HepG2 (cell line): ENCODE results near the gene BCKDHA. TPM values are rescaled to one million over a fixed set of nuclear protein-coding genes. Genes with fewer than 3 reads are reported as not detected.

Source experiments
- CBFB ChIP-seq: sonication (generic); formaldehyde crosslinking; IDR thresholded peaks from 2 replicates; pipeline ENCODE4 v1.4.0; 2020; ENCODE audit warnings: missing genetic modification reagents
- CC2D1A ChIP-seq: sonication (generic); formaldehyde crosslinking; IDR thresholded peaks from 2 replicates; pipeline ENCODE4 v1.8.1; 2023; ENCODE audit warnings: mild to moderate bottlenecking, missing genetic modification reagents
- DNMT1 ChIP-seq: sonication (generic); formaldehyde crosslinking; IDR thresholded peaks from 2 replicates; pipeline ENCODE4 v1.5.1; 2020; ENCODE audit warnings: mild to moderate bottlenecking, missing genetic modification reagents
- HDAC1 ChIP-seq: sonication (generic); formaldehyde crosslinking; IDR thresholded peaks from 2 replicates; pipeline ENCODE4 v1.5.1; 2020; ENCODE audit warnings: mild to moderate bottlenecking, missing genetic modification reagents
- STAT5B ChIP-seq: sonication (generic); formaldehyde crosslinking; IDR thresholded peaks from 2 replicates; pipeline ENCODE4 v1.4.0; 2020; ENCODE audit warnings: missing genetic modification reagents
- TBP ChIP-seq: sonication (generic); formaldehyde crosslinking; IDR thresholded peaks from 2 replicates; pipeline ENCODE4 v1.5.0; 2020; ENCODE audit warnings: missing genetic modification reagents
- ZNF251 ChIP-seq: sonication (generic); formaldehyde crosslinking; IDR thresholded peaks from 2 replicates; pipeline ENCODE4 v1.9.0; 2021; ENCODE audit warnings: mild to moderate bottlenecking, missing genetic modification reagents
- ZNF333 ChIP-seq: sonication (generic); formaldehyde crosslinking; IDR thresholded peaks from 2 replicates; pipeline ENCODE4 v1.4.0; 2020; ENCODE audit warnings: mild to moderate bottlenecking, missing genetic modification reagents, borderline replicate concordance
- ZNF343 ChIP-seq: sonication (generic); formaldehyde crosslinking; IDR thresholded peaks from 2 replicates; pipeline ENCODE4 v1.4.0; 2020; ENCODE audit warnings: mild to moderate bottlenecking, missing genetic modification reagents
- ZNF350 ChIP-seq: sonication (generic); formaldehyde crosslinking; IDR thresholded peaks from 2 replicates; pipeline ENCODE4 v1.4.0; 2020; ENCODE audit warnings: mild to moderate bottlenecking, low read depth, missing genetic modification reagents, borderline replicate concordance
- ZNF556 ChIP-seq: sonication (generic); formaldehyde crosslinking; IDR thresholded peaks from 2 replicates; pipeline ENCODE4 v1.4.0; 2020; ENCODE audit warnings: mild to moderate bottlenecking, missing genetic modification reagents, borderline replicate concordance
- ZNF7 ChIP-seq: IDR thresholded peaks from 2 replicates; pipeline ENCODE4 v1.6.1; 2016; ENCODE audit warnings: missing biosample characterization, missing genetic modification reagents
- ZNF782 ChIP-seq: sonication (generic); formaldehyde crosslinking; IDR thresholded peaks from 2 replicates; pipeline ENCODE4 v1.4.0; 2020; ENCODE audit warnings: missing genetic modification reagents, mild to moderate bottlenecking, borderline replicate concordance
- polyA plus RNA-seq, 8 experiments: library from polyadenylated mRNA; depleted of rRNA in 3 of 8; stranded (reverse) in 7 of 8; unstranded in 1 of 8; fragments of >200 nt; fragmentation: Illumina TruSeq in 4 of 8; extraction: Trizol in 4 of 8; gene quantifications; 2 replicates each; pipeline versions ENCODE4 v1.2.1 to v1.2.3, GENCODE V29; 2011 to 2016; ENCODE audit warnings: low read depth in 4 of 8, missing spikeins in 1 of 8, mixed read lengths in 1 of 8; ENCODE audit not compliant: insufficient read depth in 1 of 8
- total RNA-seq, 5 experiments: library from RNA; depleted of rRNA; stranded (reverse); fragments of >200 nt; fragmentation: Illumina TruSeq; extraction: Trizol; gene quantifications; 2 replicates each; pipeline ENCODE4 v1.2.3, GENCODE V29; 2016; ENCODE audit warnings: low read depth in 1 of 5
- TF ChIP-seq, protein P1 (sequence below): sonication (generic); formaldehyde crosslinking; IDR thresholded peaks from 2 replicates; pipeline ENCODE4; 2020; ENCODE audit warnings: missing genetic modification reagents, mild to moderate bottlenecking, borderline replicate concordance
- TF ChIP-seq, protein P2 (sequence below): IDR thresholded peaks from 2 replicates; pipeline ENCODE4 v1.6.1; 2012; ENCODE audit warnings: inconsistent platforms
- TF ChIP-seq, protein P3 (sequence below): sonication (generic); formaldehyde crosslinking; IDR thresholded peaks from 2 replicates; pipeline ENCODE4 v1.8.1; 2023; ENCODE audit warnings: mild to moderate bottlenecking, missing genetic modification reagents
- TF ChIP-seq, protein P4 (sequence below): sonication (generic); formaldehyde crosslinking; IDR thresholded peaks from 2 replicates; pipeline ENCODE4 v1.4.0; 2020; ENCODE audit warnings: missing genetic modification reagents
- TF ChIP-seq, protein P5 (sequence below): sonication (generic); formaldehyde crosslinking; IDR thresholded peaks from 2 replicates; pipeline ENCODE4 v1.5.1; 2020; ENCODE audit warnings: missing genetic modification reagents, mild to moderate bottlenecking, borderline replicate concordance
- TF ChIP-seq, protein P6 (sequence below): sonication (generic); formaldehyde crosslinking; conservative IDR thresholded peaks from 2 replicates; pipeline ENCODE4 v1.5.0; 2020; ENCODE audit warnings: missing genetic modification reagents

Gene BCKDHA
- total and polyA plus RNA-seq, 2 of the 13 experiments (the other 11 are each of a cell fraction or from before 2014, with no cell fraction given): 11.8 to 31.5 TPM

DNA sequence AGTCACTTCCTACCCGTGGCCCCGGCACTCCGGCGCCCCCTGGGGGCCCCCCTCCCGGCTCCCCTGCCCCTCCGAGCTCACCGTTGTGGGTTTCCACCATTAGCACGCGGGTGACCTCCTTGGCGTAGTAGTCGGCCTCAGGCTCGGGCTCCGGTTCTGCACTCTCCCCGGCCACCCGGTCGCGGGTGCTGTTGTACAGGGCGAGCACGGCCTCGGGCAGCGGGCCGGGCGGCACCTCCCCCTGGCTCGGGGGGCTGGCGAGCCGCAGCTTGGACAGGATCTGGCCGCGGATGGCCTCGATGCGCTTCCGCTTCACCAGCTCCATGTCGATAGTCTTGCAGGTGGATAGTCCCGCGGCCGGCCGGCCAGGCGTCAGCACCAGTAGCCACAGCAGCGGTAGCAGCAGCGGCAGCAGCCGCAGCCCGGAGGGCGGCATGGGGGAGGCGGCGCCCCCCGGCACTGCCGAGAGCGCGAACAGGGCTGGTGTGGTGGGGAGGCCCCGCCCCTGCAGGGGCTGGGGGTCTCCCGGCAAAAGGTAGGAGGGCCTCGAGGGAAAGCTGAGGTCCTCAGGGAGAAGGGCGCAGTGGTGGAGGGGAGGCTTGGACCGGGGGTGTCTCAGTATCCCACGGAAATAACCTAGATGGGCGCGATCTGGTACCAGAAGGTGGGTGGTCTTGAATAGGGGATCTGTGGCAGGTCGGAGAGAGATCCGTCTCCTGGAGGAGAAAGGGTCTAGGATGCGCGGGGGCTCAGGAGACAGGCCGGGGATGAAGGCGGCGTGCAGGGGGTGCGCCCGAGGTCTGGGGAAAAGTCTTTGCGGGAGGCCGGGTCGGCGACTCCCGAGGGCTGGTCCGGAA is 44.8 kb upstream of the BCKDHA start (continued):
- TF ChIP-seq, protein P1, sequence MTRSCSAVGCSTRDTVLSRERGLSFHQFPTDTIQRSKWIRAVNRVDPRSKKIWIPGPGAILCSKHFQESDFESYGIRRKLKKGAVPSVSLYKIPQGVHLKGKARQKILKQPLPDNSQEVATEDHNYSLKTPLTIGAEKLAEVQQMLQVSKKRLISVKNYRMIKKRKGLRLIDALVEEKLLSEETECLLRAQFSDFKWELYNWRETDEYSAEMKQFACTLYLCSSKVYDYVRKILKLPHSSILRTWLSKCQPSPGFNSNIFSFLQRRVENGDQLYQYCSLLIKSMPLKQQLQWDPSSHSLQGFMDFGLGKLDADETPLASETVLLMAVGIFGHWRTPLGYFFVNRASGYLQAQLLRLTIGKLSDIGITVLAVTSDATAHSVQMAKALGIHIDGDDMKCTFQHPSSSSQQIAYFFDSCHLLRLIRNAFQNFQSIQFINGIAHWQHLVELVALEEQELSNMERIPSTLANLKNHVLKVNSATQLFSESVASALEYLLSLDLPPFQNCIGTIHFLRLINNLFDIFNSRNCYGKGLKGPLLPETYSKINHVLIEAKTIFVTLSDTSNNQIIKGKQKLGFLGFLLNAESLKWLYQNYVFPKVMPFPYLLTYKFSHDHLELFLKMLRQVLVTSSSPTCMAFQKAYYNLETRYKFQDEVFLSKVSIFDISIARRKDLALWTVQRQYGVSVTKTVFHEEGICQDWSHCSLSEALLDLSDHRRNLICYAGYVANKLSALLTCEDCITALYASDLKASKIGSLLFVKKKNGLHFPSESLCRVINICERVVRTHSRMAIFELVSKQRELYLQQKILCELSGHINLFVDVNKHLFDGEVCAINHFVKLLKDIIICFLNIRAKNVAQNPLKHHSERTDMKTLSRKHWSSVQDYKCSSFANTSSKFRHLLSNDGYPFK (CRISPR knock-in tag): 0 out of 2 replicates have a peak, but pooled peaks have one; percentile 32
- TF ChIP-seq, protein P2, sequence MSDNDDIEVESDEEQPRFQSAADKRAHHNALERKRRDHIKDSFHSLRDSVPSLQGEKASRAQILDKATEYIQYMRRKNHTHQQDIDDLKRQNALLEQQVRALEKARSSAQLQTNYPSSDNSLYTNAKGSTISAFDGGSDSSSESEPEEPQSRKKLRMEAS: peak; percentile 47; the same call in 1 of the 2 replicates
- no peak; the same call in 1 of the 2 replicates for TF ChIP-seq ZNF782 (CRISPR knock-in tag)
- TF ChIP-seq ZNF333 (CRISPR knock-in tag): no peak
- no peak for TF ChIP-seq CC2D1A (CRISPR knock-in tag)
- TF ChIP-seq, protein P3, sequence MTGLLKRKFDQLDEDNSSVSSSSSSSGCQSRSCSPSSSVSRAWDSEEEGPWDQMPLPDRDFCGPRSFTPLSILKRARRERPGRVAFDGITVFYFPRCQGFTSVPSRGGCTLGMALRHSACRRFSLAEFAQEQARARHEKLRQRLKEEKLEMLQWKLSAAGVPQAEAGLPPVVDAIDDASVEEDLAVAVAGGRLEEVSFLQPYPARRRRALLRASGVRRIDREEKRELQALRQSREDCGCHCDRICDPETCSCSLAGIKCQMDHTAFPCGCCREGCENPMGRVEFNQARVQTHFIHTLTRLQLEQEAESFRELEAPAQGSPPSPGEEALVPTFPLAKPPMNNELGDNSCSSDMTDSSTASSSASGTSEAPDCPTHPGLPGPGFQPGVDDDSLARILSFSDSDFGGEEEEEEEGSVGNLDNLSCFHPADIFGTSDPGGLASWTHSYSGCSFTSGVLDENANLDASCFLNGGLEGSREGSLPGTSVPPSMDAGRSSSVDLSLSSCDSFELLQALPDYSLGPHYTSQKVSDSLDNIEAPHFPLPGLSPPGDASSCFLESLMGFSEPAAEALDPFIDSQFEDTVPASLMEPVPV: peak; percentile 24; the same call in 1 of the 2 replicates
- TF ChIP-seq TBP (CRISPR knock-in tag): no peak
- no peak for TF ChIP-seq ZNF350 (CRISPR knock-in tag)
- TF ChIP-seq DNMT1: no peak
- no peak for TF ChIP-seq ZNF251 (CRISPR knock-in tag)
- TF ChIP-seq, protein P4, sequence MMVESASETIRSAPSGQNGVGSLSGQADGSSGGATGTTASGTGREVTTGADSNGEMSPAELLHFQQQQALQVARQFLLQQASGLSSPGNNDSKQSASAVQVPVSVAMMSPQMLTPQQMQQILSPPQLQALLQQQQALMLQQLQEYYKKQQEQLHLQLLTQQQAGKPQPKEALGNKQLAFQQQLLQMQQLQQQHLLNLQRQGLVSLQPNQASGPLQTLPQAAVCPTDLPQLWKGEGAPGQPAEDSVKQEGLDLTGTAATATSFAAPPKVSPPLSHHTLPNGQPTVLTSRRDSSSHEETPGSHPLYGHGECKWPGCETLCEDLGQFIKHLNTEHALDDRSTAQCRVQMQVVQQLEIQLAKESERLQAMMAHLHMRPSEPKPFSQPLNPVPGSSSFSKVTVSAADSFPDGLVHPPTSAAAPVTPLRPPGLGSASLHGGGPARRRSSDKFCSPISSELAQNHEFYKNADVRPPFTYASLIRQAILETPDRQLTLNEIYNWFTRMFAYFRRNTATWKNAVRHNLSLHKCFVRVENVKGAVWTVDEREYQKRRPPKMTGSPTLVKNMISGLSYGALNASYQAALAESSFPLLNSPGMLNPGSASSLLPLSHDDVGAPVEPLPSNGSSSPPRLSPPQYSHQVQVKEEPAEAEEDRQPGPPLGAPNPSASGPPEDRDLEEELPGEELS (CRISPR knock-in tag): no peak
- no peak for TF ChIP-seq ZNF556
- TF ChIP-seq, protein P5, sequence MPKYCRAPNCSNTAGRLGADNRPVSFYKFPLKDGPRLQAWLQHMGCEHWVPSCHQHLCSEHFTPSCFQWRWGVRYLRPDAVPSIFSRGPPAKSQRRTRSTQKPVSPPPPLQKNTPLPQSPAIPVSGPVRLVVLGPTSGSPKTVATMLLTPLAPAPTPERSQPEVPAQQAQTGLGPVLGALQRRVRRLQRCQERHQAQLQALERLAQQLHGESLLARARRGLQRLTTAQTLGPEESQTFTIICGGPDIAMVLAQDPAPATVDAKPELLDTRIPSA (CRISPR knock-in tag): no peak
- TF ChIP-seq, protein P6, sequence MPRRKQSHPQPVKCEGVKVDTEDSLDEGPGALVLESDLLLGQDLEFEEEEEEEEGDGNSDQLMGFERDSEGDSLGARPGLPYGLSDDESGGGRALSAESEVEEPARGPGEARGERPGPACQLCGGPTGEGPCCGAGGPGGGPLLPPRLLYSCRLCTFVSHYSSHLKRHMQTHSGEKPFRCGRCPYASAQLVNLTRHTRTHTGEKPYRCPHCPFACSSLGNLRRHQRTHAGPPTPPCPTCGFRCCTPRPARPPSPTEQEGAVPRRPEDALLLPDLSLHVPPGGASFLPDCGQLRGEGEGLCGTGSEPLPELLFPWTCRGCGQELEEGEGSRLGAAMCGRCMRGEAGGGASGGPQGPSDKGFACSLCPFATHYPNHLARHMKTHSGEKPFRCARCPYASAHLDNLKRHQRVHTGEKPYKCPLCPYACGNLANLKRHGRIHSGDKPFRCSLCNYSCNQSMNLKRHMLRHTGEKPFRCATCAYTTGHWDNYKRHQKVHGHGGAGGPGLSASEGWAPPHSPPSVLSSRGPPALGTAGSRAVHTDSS (CRISPR knock-in tag): 0 out of 2 replicates have a peak, but pooled peaks have one; percentile 29
- 0 out of 2 replicates have a peak, but pooled peaks have one; percentile 7 for TF ChIP-seq HDAC1 (CRISPR knock-in tag)
- no peak for TF ChIP-seq STAT5B (CRISPR knock-in tag)
- TF ChIP-seq ZNF343 (CRISPR knock-in tag): no peak
- no peak for TF ChIP-seq CBFB
- TF ChIP-seq ZNF7 (CRISPR knock-in tag): no peak
